IMR-90 (cell line): ENCODE measurements around the gene OR2W3.

ENCODE experiments used
- CTCF ChIP-seq: conservative IDR thresholded peaks from 2 replicates; pipeline ENCODE4 v1.5.1; 2012; ENCODE audit warnings: mild to moderate bottlenecking, low read depth, low read length, improper control_type of control experiment
- MAFK ChIP-seq: IDR thresholded peaks from 2 replicates; pipeline ENCODE4 v1.6.1; 2012; ENCODE audit warnings: low read depth, low read length, improper control_type of control experiment
- POLR2A ChIP-seq: IDR thresholded peaks from 2 replicates; pipeline ENCODE4 v1.6.1; 2012; ENCODE audit warnings: mild to moderate bottlenecking, low read depth, low read length
- RCOR1 ChIP-seq: IDR thresholded peaks from 2 replicates; pipeline ENCODE4 v1.6.1; 2012; ENCODE audit warnings: mild to moderate bottlenecking, low read length, improper control_type of control experiment; ENCODE audit not compliant: insufficient replicate concordance

GRCh38 chr1:247864644-247865043 is 30.7 kb upstream of the OR2W3 start:
- TF ChIP-seq CTCF: no peak
- TF ChIP-seq RCOR1: no peak
- no peak for TF ChIP-seq POLR2A
- TF ChIP-seq MAFK: no peak
